HG03135 (cell line): Measurements from ENCODE around the gene PKM.

Experiments used
- ATAC-seq: cut with Tn5 transposase; IDR thresholded peaks from one replicate; pipeline ENCODE4 v1.9.1; 2021; ENCODE audit warnings: mild to moderate bottlenecking, moderate library complexity; ENCODE audit not compliant: unreplicated experiment

Gene PKM

DNA sequence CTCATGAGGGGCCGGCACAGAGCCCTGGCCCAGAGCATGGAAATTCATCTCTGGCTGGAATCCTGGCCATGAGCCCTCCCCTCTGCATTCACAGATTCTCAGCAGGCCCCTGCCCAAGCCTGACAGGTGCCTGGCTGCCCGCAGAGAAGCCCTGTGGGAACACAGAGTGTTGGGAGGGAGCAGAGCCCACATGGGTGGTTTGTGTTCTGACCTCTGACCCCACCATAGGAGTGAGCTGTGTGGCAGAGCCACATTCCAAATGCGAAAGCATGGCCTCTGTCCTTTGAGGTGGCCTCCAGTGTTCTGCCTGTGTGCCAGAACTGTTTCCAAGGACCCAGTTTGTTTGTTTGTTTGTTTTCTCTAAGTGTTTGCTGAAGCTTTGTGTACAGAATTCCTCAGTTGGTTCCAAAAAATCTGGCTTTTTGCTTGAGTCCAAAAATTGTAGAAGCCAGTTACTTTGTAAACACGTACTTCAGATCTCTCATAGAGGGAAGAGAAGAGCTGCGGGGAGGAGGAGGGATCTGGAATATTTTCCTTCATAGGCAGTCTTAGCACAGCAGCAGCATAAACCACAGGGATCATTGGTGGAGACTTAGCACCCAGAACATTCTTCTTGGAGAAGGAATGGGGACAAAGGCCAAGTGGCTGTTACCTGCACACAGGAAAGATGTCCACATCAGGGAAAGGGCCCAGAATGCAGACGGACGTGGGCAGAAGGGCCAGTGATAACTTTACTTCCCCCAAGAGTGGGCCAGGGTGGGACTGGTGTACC is 69.4 kb downstream of the PKM start:
- no peak for ATAC-seq

DNA sequence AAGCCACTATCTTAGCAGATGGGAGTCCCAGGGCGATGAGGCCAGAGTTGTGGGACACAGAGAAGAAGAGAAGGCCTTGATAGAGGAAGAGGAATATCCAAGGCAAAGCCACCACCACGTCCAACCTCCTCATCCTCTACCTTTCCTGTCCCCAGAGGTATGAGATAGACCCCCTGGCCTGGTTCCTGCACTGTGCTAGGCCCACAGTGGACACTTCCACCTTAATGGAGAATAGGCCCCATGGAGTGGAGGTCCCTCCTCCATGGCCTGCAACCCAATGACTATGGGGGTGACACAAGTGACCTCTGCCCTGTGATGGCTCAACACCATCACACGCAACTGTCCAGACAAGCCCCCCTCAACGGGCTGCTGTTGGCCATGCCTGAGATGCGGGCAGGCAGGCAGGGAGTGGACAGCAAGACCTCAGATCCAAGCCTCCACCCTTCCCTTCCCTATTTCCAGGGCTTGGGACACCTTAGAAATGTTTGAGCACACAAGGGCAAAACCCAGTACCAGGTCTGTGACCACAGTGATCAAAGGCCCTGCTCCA is 70.2 kb downstream of the PKM start:
- no peak for ATAC-seq

DNA sequence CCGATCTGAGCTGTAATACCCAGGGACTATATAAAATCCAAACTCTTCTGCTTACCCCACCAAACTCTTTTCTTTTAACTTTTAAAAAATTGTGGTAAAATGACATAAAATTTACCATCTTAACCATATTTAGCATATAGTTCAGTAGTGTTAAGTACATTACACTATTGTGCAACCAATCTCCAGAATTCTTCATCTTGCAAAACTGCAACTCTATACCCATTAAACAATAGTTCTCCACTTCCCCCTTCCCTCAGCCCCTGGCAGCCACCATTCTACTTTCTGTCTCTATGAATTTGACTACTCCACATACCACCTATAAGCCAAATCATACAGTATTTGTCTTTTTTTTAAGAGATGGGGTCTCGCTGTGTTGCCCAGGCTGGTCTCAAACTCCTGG is 74.1 kb downstream of the PKM start:
- ATAC-seq = no peak

DNA sequence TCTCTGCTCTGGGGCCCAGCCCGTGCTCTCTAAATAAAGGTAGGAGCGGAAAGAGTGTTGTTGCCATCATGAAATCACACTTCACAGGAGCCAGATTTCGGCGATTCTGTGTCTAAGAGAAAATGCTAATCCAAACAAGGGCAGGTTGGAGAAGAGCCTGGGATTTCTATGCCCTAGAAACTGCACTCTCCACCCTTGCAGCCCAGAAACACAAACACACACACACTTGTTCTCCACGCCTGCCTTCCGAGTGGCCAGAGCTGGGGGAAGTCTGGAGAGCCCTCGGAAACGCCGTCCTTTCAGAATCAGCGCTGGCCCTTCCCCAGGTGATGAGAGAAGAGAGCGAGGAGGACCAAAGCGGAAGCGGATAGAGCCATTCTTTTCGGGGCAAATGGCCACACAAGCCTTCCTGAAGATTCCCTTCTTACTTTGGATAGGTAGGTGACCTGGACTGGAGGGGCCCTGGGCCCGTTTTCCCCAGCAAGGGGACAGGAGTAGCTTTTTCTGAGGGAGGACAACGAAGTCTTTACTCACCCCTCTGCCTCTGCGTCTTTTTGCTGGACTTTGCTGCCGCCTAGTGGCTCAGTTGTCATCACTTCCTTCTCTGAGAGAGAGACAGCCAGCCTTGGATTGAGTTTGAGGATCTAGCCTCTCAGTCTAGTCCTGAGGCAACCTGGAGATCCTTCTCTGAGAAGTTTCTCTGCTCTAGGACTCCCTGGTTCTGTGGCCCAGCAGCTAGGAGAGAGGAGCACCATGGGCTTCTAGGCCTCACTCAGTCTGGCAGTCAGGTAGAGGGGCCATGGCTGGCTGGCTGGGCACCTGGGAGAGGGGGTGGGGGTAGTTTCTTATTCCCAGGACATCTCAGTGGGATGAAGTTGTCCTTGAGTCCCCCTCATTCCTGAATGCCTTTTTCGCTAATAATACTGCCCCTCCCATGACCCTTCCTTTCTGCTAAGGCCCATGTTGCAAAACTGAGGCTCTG is 75.1 kb downstream of the PKM start:
- peak; percentile 73 for ATAC-seq

DNA sequence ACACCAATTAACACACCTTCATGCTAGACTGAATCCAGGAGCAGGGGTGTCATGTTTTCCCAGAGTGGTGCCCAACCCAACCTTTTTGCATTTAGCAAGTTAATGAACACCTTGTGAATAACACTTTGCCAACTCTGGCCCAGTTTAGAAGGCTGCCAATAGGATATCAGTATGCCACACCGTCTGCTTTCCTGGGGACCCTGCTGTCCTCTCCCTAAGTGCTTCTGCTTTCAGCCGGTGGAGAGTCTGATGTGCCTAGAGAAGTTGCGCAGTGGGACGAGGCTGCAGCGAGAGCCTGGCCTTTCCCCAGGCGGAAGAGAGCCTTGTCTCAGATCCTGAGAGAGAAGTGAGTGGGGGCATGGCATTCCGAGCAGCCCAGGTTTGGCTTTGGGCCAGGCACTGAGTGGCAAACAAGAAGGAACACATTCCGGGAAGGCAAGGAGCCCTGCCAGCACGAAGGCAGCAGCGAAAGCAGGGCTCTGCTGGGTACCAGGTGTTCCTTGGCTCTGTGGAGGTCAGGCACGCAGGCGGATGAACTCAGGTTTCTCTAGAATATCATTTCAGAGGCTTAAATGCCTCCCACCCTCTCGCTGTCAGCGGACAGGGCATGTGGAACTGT is 75.9 kb downstream of the PKM start:
- no peak for ATAC-seq

DNA sequence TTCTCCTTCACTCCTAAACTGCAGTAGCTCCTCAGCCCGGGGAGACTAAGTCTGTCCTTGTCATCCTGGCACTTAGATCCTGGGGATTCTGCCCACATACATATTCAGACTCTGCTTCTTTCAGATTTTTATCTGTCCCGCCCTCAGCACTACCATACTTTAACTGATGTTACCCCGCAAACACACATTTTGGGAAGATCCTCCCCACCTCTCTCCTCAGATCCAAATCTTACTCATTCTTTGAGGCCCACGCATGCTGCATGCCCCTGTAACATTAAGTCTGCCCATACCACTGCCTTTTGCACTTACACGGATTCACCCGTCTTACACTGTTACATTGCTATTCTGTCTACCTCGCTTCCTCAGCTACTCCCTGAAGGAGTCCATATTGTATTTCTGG is 76.7 kb downstream of the PKM start:
- no peak for ATAC-seq

DNA sequence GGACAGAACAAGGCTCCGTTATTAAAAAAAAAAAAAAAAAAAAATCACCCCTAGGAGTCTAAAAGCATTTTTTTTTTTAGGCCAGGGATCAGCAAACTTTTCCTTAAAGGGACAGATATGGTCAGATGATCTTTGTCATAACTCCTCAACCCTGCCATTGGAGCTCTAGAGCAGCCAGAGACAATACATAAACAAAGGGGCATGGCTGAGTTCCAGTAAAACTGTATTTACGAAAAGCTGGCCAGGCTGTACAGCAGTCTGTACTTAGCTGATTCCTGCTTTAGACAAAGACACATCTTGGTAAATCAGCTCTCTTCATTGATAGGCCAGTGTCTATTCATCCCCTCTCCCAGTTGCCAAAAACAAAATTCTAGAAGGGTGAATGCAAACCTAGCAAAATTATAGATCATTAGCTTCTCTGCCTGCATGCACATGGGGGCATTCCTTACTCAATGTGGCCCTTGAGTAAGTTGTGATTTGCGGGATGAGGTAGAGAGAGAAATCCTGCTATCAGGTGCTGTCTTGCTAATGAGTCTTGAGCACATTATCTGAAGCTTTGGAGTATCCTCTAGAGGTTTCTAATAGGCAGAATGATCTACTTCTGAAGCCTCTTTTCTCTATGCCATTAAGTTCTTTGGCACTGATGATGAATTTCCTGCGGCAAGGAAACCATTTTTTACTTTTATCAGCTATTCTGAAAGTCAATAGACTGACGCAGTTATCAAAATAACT is 77.6 kb downstream of the PKM start:
- no peak for ATAC-seq
